ENCODE results near the gene GSTO2. TPM values are rescaled to one million over a fixed set of nuclear protein-coding genes. Genes with fewer than 3 reads are reported as not detected.

The GSTO2 gene
- total RNA-seq, 2 experiments from 2014 or later, result 1.8 to 2.7 TPM

- Mint-ChIP-seq H3K4me1 (ENCODE audit: low read depth) (peaks cover 7% of the 10 kb centered on the region), H3K27me3 (peaks cover 12% of the 10 kb centered on the region), H3K36me3 (ENCODE audit: low read depth) (no peaks in the 10 kb centered on the region), H3K9me3 (peaks cover 12% of the 10 kb centered on the region), H3K27ac (no peak within 1 kb of the TSS), H3K4me3 (peak within 1 kb of the TSS; percentile 80)
- ChIA-PET CTCF (interaction anchor here (1.0 to 1.7 kb wide), 4 partner anchors 10 to 120 kb away, joined by 3 to 4 read pairs (median 4); no protein-coding TSS in a partner anchor), POLR2A (interaction anchor here (0.9 to 1.3 kb wide), 3 partner anchors 23 to 37 kb away, joined by 3 to 5 read pairs (median 4); partner anchors contain the start of genes GSTO1 and GSTO2)
- ATAC-seq (peak; percentile 100), DNase-seq (peak; percentile 99)
- TF ChIP-seq CTCF (IDR thresholded peaks at IDR 0.05), result no peak
- intact Hi-C loops (cut with micrococcal nuclease), result no loop called here
These were observed 37.0 kb upstream of the GSTO2 start, which contains the start of gene CFAP43 for GRCh38 chr10:104231784-104232612. Gene CFAP43 (minus strand): TSS chr10:104232364. CDS start chr10:104232246, 118 bp downstream.

- ChIA-PET POLR2A (interaction anchor here (0.9 to 1.3 kb wide), 3 partner anchors 22 to 37 kb away, joined by 3 to 5 read pairs (median 4); partner anchors contain the start of genes GSTO1 and GSTO2), CTCF (interaction anchor here (1.0 to 1.7 kb wide), 3 partner anchors 10 to 41 kb away, joined by 3 to 4 read pairs (median 4); no protein-coding TSS in a partner anchor)
- no peaks in the 10 kb centered on the region for H3K36me3 Mint-ChIP-seq (ENCODE audit: low read depth)
- intact Hi-C loops (cut with micrococcal nuclease), result no loop called here
- H3K4me1 Mint-ChIP-seq (ENCODE audit: low read depth), result peaks cover 7% of the 10 kb centered on the region
- no peak for TF ChIP-seq CTCF (IDR thresholded peaks at IDR 0.05)
- H3K27me3 Mint-ChIP-seq, result peaks cover 14% of the 10 kb centered on the region
- peak overlapping the region; percentile 80 for H3K4me3 Mint-ChIP-seq
- peaks cover 12% of the 10 kb centered on the region for H3K9me3 Mint-ChIP-seq
- peak; percentile 34 for ATAC-seq
- H3K27ac Mint-ChIP-seq, result no peak overlapping the region
- no peak for DNase-seq
These were observed 36.3 kb upstream of the GSTO2 start for GRCh38 chr10:104232613-104233102.

GRCh38 chr10:104233817-104234216, 35.2 kb upstream of the GSTO2 start:
- peak overlapping the region; percentile 55 for H3K4me3 Mint-ChIP-seq
- H3K9me3 Mint-ChIP-seq, result peaks cover 12% of the 10 kb centered on the region
- H3K27me3 Mint-ChIP-seq, result peaks cover 14% of the 10 kb centered on the region
- ATAC-seq (no peak), DNase-seq (no peak)
- H3K27ac Mint-ChIP-seq, result no peak overlapping the region
- TF ChIP-seq CTCF (IDR thresholded peaks at IDR 0.05), result no peak
- POLR2A ChIA-PET, result no interaction called here
- H3K4me1 Mint-ChIP-seq (ENCODE audit: low read depth), result peaks cover 7% of the 10 kb centered on the region
- H3K36me3 Mint-ChIP-seq (ENCODE audit: low read depth), result no peaks in the 10 kb centered on the region
- intact Hi-C loops (cut with micrococcal nuclease), result no loop called here
- CTCF ChIA-PET, result interaction anchor here (1.4 kb wide), 1 partner anchor 25 kb away, joined by 4 read pairs; no protein-coding TSS in a partner anchor

GRCh38 chr10:104234934-104235333, 34.0 kb upstream of the GSTO2 start:
- TF ChIP-seq CTCF (IDR thresholded peaks at IDR 0.05), result no peak
- Mint-ChIP-seq H3K4me1 (ENCODE audit: low read depth) (peaks cover 7% of the 10 kb centered on the region), H3K9me3 (peaks cover 12% of the 10 kb centered on the region), H3K4me3 (no peak overlapping the region), H3K36me3 (ENCODE audit: low read depth) (no peaks in the 10 kb centered on the region), H3K27me3 (peaks cover 15% of the 10 kb centered on the region), H3K27ac (no peak overlapping the region)
- CTCF ChIA-PET, result interaction anchor here (1.4 kb wide), 1 partner anchor 39 kb away, joined by 7 read pairs; no protein-coding TSS in a partner anchor
- intact Hi-C loops (cut with micrococcal nuclease), result no loop called here
- POLR2A ChIA-PET, result no interaction called here
- DNase-seq (no peak), ATAC-seq (no peak)

Measured in activated CD8-positive, alpha-beta T cell treated with anti-CD3 and anti-CD28 coated beads for 36 hours (primary cell).